GM19240 (cell line): Measurements from ENCODE around the gene VEPH1.

Experiments
- DNase-seq: peaks from one replicate; pipeline ENCODE4 v3.0.0; 2011; ENCODE audit warnings: low spot score; ENCODE audit not compliant: insufficient read length

The VEPH1 gene

DNA sequence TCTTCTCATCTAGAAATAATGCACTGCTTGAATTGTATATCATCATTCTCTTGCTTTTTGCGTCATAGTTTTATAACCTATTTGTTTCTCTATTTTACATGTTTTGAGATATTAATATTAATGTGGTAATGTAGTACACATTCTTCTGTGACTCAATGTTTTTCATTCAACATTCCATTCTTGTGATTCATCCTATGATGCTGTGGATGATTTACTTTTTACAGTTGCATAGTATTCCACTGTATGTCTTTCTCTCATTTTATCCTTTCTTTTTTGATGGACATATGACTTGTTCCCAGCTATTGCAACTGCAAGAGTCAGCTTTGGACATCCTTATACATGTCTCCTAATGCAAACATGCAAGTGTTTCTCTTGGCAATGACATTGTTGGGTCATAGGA is 20.6 kb upstream of the VEPH1 start:
- no peak for DNase-seq

DNA sequence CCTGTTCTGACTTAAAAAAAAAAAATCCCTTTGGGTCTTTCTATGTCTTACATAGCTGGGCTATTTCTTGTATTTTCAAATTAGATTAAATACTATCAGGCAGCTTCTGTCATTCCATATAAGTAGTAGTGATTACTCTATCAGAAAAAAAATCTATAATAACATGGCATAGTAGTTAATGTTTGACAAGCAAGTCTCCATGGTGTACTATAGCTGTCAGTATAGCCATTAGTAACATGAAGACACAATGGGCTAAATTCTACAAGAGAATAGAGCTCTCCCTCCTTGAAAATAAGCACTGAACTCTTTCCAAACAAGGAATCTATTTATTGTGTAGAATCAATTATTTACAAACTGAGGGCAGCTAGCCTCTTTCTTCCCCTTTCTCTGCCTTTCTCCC is 19.4 kb upstream of the VEPH1 start:
- no peak for DNase-seq

DNA sequence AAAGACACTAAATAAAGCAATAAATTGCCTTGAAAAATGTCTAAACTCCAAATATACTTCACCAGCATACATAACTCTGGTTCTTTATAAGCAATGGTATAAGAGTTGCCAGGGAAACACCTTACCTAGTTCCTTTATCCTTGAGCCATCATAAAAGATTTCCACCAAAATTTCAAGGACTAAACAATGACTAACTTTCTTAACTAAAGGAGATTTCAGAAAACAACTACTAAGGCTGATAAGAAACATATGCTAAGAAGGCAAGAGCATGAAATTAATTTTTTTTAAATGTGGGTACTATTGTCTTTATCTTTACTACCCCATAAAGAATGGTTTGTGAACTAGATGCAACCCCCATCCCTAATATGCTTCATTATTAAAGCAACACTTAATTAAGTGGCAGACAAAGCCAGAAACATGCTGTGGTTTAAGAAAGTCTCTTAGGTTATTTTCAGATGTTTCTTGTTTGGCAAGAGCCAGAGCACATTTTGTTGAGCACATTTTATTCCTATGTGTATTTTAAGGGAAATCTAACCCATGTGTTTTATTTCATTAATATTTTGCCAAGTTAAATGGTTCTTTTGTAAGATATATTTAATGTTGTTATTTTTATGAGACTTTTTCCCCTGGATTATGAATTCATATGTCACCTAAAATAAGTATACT is 17.4 kb upstream of the VEPH1 start:
- no peak for DNase-seq

DNA sequence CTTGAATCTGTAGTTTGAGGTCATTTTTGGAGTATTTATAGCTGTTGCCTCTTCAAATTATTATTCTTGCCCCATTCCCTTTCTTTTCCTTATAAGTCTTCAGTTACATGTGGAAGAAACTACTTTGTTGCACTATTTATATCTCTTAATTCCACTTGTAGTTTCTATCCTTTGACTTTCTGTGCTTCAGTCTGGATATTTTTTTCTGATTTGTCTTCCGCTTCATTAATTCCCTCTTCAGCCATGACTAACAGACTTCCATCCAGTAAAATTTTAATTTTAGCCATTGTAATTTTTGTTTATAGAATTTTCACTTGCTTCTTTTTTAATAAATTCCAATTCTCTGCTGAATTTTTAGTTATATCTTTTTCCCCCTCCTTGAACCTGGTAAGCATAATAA is 15.7 kb upstream of the VEPH1 start:
- no peak for DNase-seq

DNA sequence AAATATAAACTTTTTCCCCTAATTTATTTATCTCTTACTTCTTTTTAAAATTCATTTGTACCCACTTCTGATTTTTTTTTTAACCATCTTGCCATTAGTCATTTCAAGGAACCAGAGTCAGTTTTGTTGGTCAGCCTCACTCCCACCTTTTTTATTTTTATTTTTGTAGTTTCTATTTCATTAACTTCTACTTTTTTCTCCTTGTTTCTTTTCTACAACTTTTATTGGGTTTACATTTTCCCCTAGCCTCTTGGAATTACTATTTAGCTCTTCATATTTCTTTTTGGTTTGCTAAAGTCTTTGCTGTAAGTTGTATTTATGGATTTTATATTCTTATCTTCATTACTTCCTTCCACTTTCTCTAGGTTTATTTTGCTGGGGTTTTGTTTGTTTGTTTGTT is 13.7 kb upstream of the VEPH1 start:
- no peak for DNase-seq

DNA sequence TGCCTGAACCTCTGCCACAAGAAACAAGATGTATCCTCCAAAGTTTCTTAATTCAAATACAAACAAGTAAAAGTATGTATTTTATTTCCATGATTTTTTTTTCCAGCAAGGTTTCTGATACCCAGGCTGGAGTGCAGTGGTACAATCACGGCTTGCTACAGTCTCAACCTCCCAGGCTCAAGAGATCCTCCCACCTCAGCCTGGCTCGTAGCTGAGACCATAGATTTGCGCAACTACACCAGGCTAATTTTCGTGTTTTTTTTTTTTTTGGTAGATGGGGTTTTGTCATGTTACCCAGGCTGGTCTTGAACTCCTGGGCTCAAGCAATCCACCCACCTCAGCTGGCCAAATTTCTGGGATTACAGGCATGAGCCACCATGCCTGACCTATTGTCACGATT is 12.2 kb upstream of the VEPH1 start:
- no peak for DNase-seq

DNA sequence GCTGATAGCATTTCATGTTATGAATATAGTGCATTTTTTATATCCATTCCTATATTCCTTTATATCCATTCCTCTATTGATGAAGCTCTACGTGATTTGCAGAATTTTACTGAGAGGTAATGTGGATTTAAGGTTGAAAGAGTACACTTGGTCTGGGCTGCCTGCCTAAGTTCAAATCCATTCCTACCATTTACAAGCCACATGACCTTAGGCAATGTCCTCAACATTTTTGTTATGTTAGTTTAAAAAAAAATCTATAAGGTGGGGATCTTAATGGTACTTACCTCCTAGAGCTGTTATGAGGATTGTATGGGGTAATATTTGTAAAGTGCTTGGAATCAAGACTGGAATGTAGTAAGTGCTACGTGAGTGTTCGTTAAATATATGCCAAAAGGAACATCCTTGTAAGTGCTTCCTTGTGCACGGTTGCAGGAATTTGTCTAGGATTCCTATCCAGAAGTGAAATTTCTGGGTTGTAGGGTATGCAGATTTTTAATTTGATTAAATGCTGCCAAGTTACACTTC is 11.2 kb upstream of the VEPH1 start:
- DNase-seq, result no peak

DNA sequence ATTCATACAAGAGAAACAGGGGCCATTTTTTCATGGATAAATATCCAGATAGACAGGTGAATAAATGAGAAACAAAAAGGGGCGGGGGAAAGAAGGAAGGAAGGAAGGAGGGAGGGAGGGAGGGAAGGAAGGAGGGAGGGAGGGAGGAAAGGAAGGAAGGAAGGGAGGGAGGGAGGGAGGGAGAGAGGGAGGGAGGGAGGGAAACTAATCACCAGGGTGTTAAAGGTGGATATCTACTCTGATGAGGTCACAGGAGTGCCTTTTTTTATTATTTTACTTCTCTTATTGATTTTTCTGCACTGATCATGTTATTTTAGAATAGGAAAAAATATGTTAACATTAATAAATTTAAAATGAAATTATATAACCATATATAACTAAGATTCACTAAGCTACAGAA is 10.4 kb upstream of the VEPH1 start:
- no peak for DNase-seq

DNA sequence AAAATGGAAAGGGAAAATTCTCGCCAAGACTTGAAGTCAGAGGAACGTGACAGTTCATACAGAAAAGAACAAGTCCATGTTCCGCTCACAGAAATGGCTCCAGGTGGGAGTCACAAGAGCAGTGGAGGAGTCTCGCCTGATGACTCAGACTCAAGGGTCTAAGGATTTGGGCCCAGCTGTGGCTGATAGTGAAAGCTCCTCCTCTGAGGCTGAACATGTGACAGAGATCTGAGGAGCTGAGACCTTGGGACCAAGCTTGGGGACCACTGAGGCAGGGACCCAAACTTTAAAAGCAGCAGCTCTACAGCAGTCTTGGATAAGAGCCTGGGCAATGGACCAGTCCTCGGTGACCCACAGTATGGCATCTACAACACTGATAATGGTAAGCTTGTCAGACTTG is 9.3 kb upstream of the VEPH1 start:
- no peak for DNase-seq

DNA sequence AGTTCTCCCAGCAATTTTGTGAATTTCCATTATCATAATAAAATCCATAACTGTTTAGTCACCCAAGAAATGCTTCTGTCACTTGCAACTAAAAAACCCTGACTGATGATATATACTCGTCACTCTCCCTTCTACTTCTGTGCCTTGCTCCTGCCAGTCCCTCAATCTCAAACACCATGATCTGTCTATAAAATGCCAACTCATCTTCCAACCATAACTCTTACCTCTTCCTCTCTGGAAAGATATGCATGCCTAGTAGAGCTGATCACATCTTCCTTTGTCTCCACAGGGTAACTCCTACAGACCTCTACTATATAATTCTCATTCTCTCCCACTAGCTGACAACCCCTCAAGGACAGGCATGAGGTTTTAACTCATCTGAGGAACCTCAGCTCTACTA is 5.2 kb upstream of the VEPH1 start:
- DNase-seq, result no peak

DNA sequence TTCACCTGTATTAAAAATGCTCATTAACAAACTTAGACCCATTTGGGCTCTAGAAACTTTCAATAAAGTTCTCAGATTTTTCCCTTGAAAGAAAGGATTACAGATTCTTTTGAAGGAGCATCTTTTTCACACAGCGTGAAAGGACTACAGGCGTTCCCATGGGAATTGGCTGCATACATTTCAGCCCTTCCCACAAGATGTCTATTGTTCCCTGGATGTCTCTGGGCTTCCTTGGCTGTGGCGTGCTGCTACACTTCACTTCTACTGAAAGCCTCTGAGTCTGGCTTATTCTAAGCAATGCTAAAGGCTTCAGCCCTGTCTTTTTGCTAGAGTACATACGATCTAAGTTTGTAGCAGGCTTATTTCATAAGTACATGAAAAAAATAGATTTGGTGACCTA is 1.4 kb downstream of the VEPH1 start:
- no peak for DNase-seq

DNA sequence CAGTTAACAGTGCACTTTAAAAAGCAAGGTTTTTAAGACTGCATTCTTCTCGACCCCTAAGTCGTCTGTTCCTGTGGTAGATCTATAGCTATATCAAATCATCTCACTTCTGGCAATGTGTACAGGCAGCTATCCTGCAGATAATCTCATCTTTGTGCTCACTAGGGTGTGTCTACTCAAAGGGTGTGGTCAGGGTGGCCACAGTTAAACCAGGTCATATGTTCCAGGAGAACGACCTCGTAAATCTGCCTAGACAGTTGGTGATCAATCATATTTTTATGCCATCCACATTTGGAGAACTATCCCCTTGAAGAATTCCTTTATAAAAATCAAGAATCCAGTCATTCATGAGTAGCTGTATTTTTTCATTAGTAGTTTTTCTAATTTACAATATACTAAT is 3.0 kb downstream of the VEPH1 start:
- DNase-seq, result no peak

DNA sequence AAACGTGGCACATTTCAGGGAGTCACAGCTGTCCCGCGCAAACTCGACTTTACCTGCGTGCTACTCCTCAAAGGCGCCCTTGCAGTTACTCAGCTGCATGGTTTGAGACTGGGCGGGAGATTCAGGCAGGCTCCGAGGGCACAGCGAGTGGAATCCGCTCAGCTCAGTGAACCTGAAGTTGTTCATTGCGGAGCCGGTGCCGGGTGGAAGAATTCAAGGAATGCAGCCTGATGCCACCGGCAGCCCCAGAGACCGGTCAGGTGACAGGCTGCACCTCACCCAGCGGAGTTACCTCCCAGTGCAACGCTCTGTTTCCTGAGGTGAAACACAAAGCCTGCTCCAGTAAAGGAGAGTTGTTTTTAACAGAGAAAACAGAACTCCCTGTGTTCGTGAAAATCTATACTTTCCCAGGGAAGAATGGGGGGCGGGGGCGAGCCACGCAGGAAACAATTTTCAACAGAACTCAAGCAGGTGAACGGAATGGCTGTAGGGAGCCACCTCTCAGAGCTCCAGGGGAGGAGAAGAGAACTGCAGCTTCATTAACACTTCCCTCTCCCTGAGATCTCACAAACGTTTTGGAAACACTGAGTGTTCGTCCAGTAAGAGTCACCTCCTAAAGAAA is 3.8 kb downstream of the VEPH1 start:
- DNase-seq, result no peak

DNA sequence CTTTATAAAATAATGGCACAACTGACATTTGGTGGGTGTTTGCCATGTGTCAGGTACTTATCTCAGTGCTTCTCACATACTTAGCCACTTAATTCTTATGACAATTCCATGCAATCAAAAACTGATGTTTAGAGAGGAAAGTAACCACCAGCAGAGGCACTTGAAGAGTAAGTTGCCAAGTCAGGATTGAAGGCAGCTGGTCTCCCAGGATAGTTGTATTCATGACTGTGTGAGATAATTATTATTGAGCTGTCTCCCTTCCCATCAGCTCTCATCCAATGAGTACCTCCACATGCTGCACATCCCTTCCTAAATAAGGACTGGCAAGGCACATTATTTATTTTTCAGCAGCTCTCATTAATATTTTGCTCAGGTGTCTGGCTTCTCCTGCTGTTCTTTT is 4.8 kb downstream of the VEPH1 start:
- no peak for DNase-seq

DNA sequence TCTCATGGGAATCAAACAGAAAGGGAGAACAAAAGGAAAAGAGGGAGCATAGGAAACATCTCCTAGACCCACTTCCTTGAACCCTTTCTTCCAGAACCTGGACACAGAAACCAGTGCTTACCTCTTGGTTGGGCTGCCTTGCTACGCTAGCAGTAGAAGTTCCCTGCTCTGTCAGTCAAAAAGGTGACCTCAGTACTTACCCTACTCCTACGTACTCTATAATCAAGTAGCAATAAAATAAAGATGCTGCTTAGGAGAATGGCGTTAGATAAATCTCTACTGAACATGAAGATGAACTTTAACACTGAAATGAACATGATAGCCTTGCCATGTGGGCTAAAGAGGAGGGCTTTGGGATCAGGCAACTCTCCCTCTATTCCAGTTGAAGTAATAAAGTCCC is 7.4 kb downstream of the VEPH1 start:
- no peak for DNase-seq

DNA sequence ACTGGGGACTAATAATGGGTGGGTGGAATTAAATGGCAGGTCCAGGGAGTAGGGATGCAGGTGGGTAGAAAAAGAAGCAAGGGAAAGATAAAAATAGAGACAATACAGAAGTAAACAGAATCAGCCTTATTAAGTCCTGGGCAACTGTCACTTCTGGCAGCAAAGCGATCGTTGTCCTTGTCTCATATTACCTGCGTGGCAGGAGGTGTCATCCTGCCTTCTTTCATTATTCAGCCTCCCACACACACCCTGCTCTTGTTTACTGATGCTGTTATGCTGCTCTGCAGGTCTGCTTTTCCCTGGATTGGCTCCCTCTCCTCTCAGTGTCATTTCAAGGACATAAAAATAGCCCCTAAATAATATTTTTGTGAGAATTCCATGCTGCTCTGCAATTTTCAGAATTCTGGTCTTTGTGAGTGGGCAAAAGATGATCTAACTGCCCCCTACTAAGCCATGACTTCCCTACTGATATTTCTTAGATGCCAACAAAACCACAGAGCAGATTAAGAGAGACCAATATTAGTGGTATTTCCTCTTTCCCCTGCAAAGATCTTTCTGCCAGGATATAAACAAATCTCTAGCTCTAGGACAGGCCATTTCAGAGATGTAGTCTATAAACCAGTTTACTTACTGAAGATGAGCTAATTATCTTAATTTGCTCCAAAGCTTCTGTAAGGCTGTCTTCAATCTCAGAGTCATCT is 8.5 kb downstream of the VEPH1 start:
- no peak for DNase-seq

DNA sequence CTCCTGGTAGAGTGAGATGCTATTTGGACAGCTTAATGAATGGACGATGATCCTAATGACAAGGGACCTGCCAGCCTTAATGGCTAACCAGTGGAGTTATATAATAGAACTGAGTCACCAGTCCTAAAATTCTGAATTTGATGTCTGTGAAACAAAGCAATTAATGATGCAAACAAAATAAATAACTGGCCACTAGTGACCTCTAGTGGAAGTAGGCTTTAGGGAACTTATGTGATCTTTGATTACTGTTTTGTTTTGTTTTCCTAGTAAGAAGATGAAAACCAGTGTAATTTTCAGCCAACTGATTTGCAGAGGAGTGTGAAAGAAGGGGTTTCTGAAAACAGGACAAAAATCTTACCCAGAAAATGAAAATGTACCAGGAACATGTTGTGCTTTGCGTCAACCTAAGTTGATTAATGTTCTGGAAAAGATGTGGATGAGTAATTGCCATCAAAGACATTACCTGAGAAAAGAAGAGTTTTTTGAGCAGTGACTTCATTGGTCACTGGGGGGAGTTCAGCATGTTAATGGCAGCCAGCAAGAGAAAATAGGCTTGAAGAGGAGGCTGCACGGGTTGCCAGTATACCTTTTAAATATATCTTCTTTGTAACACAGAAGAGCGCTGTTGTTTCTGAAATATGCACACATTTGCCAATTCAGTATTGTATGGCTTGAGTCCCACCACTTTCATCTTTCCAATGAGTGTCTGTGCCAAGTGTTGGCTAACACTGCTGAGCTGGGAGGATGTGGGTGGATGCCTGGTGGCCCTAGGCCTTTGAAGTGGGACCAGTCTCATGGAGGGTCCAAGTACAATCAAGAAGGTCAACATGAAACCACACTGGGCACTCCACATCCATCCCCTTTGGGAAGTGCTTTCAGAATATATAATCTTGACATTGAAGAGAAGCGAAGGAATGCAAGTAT is 9.3 kb downstream of the VEPH1 start:
- no peak for DNase-seq

DNA sequence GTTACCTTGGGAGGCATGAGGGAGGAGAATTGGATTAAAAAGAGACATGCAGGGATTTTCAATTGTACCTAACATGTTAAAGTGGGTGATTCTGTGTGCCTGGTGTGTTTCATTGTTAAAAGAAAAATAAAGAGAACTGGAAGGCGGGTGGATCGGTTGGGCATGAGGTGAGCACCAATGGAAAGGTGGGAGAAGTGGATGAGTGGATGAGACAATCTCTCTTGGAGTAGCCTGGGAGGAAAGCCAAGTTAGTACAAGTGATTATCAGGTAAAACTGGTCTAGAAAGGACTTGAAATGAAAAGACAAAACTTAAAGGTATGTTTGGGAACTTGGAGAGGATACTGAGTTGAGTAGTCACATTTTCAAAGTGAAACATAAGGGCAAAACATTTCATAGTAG is 12.1 kb downstream of the VEPH1 start:
- DNase-seq, result no peak

DNA sequence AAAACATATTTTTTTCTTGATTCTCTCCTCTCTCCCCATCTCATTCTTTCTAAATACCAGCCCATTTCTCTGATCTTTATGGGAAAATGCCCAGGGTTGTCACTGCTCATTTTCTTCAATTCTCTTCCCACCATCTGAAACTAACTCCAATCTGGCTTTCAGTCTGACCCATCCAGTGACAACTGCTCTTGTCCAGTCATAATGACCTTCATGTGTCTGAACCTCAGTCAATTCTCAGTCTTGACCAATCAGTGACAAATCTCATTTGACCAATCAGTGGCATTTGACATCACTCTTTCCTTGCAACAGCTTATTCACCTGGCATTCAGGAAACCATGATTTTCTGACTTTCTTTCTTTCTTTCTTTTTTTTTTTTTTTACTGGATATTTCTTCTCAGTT is 15.1 kb downstream of the VEPH1 start:
- DNase-seq, result no peak

DNA sequence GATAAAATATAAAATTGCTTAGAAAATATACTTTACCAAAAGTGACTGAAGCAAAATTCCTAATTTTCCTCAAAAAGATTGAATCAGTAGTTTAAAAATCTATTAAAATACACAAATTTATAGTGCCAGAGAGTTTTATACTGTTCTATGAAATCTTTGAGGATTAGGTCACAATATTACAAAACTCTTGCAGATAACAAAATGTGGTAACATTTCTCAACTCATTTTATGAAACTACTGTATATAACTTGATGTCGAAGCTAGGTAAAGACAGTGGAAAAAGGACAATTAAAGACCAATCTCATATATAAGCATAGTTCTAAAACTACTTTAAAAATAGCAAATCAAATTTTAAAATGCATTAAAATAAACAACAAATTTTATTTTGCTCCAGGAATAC is 15.9 kb downstream of the VEPH1 start:
- DNase-seq, result no peak

DNA sequence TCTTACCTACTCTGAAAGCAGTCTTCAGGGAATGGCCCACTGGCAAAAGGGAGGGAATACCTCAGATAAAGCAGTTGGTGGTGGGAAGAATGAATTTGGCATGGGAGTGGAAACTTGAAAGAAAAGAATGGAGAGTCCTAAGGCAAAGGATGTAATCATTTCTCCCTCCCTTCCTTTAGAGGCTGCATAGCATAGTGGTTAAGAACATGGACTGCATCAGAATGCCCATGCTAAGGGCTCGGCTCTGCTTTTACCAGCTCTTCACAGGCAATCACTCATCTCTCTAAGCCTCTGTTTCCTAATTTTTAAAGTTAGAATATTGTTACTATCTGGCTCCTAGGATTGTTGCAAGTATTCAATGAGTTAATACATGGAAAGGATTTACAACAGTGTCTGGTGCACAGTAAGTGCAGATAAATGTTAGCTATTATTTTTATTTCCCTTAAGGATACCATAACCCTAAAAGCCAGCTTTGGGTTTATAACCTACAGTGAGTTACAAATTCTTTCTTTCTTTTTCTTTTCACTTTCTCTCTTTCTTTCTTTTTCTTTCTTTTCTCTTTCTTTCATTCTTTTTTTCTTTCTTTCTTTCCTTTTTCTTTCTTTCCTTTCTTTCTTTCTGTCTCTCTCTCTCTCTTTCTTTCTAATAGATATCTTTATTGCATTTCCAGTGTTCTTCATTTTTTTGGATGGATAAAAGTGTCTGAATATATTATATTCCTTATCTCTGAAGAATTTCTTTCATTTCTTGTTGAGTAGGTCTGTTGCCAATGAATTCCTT is 23.6 kb downstream of the VEPH1 start:
- no peak for DNase-seq
